Aorta (tissue), 5 donors: ENCODE results near the gene CLEC20A. TPM values are rescaled to one million over a fixed set of nuclear protein-coding genes. Genes with fewer than 3 reads are reported as not detected.

Experiments used
- ATAC-seq: fragments of 200-7000 bp; cut with Tn5 transposase; one replicate; pipeline ENCODE4 v1.9.1; 2022; ENCODE audit warnings: moderate library complexity; ENCODE audit not compliant: low FRiP score
- DNase-seq, 2 donors: peaks; one replicate each; pipeline ENCODE4 v3.0.0-alpha.2; 2020
- H3K27ac ChIP-seq, 2 donors: one replicate each; pipeline ENCODE4 v1.5.1; 2013; ENCODE audit warnings: low read length in 2 of 2, mild to moderate bottlenecking in 2 of 2, moderate library complexity in 2 of 2, control low read depth in 1 of 2, inconsistent platforms in 1 of 2, low read depth in 1 of 2
- H3K27me3 ChIP-seq, 2 donors: one replicate each; pipeline ENCODE4 v1.6.1; 2013; ENCODE audit warnings: control low read depth in 1 of 2, low read length in 1 of 2, mild to moderate bottlenecking in 1 of 2, moderate library complexity in 1 of 2; ENCODE audit not compliant: insufficient read depth in 2 of 2, control insufficient read depth in 1 of 2
- H3K36me3 ChIP-seq, 2 donors: one replicate each; pipeline ENCODE4 v1.6.1; 2013; ENCODE audit warnings: control low read depth in 1 of 2, low read length in 1 of 2, mild to moderate bottlenecking in 1 of 2; ENCODE audit not compliant: insufficient read depth in 2 of 2, control insufficient read depth in 1 of 2
- H3K4me1 ChIP-seq, 2 donors: one replicate each; pipeline ENCODE4 v1.6.1; 2013; ENCODE audit warnings: low read length in 2 of 2, control low read depth in 1 of 2, mild to moderate bottlenecking in 1 of 2, moderate library complexity in 1 of 2; ENCODE audit not compliant: insufficient read depth in 2 of 2, control insufficient read depth in 1 of 2
- H3K4me3 ChIP-seq, 2 donors: one replicate each; pipeline ENCODE4 v1.5.1; 2013; ENCODE audit warnings: low read length in 2 of 2, control low read depth in 1 of 2, mild to moderate bottlenecking in 1 of 2
- H3K9me3 ChIP-seq: one replicate; pipeline ENCODE4 v1.6.1; 2013; ENCODE audit warnings: mild to moderate bottlenecking, low read length; ENCODE audit not compliant: control insufficient read depth
- WGBS, 2 donors: extraction: QIAGEN DNeasy Blood & Tissue Kit; methylation state at CpG; one replicate each; pipeline ENCODE4 v1.1.7; 2013; 5-methylcytosine and 5-hydroxymethylcytosine counted together
- intact Hi-C, 2 donors: fragments of 100-400 bp; cut with DNase I; formaldehyde crosslinking; loops; one replicate each; pipeline versions ENCODE4 v1.14.2 to v1.15.0; 2022
- polyA plus RNA-seq, 2 donors: library from polyadenylated mRNA; stranded (reverse); fragments of 200-250 nt; gene quantifications; one replicate each; pipeline ENCODE4 v1.2.3, GENCODE V29; 2013
- total RNA-seq, 2 donors: library from RNA; stranded (reverse); fragmentation: NEBNext Ultra II Directional; extraction: Animal tissue kit (Norgen Biotek cat#: 25700); gene quantifications; one replicate each; pipeline ENCODE4 v1.2.1, GENCODE V29; 2021
- donor health status: healthy with polysubstance abuse.
- donor health status: Bipolar disorder and iron deficiency.
- donor health status: DM: no; HTN: no; CAD: no.
- donor health status: DM: no; HTN: no; CAD: no.
- donor health status: DM: yes; HTN: yes; CAD: no.

The CLEC20A gene
- total and polyA plus RNA-seq, 4 donors = not detected

GRCh38 chr1:178461701-178462100 lies 35.1 kb downstream of the CLEC20A start:
- intact Hi-C loops = no loop called here
- Histone ChIP-seq H3K9me3 (no peaks in the 10 kb centered on the region), H3K4me3 (no peak overlapping the region), H3K36me3 (peaks cover 0 to 5% of the 10 kb centered on the region in 2 donors), H3K4me1 (no peaks in the 10 kb centered on the region), H3K27ac (no peak overlapping the region), H3K27me3 (no peaks in the 10 kb centered on the region)
- ATAC-seq = no peak
- WGBS, 2 donors = 81 to 88% methylated on average over 4 of the region's 4 CpGs
- DNase-seq = no peak

- no peaks in the 10 kb centered on the region for H3K27me3 ChIP-seq
- WGBS, 2 donors = 86 to 92% methylated on average over 2 of the region's 2 CpGs
- H3K4me1 ChIP-seq = no peaks in the 10 kb centered on the region
- no peak for DNase-seq
- H3K36me3 ChIP-seq = peaks cover 0 to 5% of the 10 kb centered on the region in 2 donors
- no peak for ATAC-seq
- no peak overlapping the region for H3K27ac ChIP-seq
- intact Hi-C loops = no loop called here
- no peaks in the 10 kb centered on the region for H3K9me3 ChIP-seq
- H3K4me3 ChIP-seq = no peak overlapping the region
Observed at GRCh38 chr1:178461104-178461503, 35.7 kb downstream of the CLEC20A start.

DNA sequence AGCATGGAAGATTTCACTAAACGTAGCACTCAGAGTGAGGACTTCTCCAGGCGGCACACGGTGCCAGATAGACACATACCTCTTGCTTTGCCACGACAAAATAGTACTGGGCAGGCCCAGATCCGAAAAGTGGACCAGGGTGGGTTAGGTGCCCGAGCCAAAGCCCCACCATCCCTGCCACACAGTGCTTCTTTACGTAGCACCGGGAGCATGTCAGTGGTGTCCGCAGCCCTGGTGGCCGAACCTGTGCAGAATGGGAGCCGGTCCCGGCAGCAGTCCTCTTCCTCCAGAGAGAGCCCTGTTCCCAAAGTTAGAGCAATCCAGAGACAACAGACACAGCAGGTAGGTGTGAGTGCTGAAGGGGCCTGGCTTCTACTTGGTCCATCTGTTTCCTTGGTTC lies 38.6 kb downstream of the CLEC20A start:
- H3K27ac ChIP-seq = no peak overlapping the region
- intact Hi-C loops = no loop called here
- ATAC-seq (no peak), DNase-seq (no peak)
- H3K36me3 ChIP-seq = peaks cover 0 to 3% of the 10 kb centered on the region in 2 donors
- H3K4me1 ChIP-seq = no peaks in the 10 kb centered on the region
- WGBS, 2 donors = 95 to 96% methylated on average over 12 of the region's 12 CpGs
- H3K27me3 ChIP-seq = no peaks in the 10 kb centered on the region
- H3K9me3 ChIP-seq = no peaks in the 10 kb centered on the region
- no peak overlapping the region for H3K4me3 ChIP-seq

DNA sequence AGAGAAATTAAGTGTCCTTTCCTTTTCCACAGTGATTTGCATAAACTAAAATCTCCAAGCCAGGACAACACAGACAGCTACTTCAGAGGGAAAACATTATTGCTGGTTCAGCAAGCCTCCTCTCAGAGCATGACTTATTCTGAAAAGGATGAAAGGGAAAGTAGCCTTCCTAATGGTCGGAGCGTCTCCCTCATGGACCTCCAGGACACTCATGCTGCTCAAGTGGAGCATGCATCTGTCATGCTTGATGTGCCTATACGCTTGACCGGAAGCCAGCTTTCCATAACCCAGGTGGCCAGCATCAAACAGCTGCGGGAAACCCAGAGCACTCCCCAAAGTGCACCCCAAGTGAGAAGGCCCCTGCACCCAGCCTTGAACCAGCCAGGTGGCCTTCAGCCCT lies 39.1 kb downstream of the CLEC20A start:
- intact Hi-C loops = no loop called here
- Histone ChIP-seq H3K27me3 (no peaks in the 10 kb centered on the region), H3K36me3 (peaks cover 0 to 3% of the 10 kb centered on the region in 2 donors), H3K27ac (no peak overlapping the region), H3K4me3 (no peak overlapping the region), H3K9me3 (no peaks in the 10 kb centered on the region), H3K4me1 (no peaks in the 10 kb centered on the region)
- 97% methylated on average over 5 of the region's 5 CpGs for WGBS, 2 donors
- ATAC-seq (no peak), DNase-seq (no peak)

DNA sequence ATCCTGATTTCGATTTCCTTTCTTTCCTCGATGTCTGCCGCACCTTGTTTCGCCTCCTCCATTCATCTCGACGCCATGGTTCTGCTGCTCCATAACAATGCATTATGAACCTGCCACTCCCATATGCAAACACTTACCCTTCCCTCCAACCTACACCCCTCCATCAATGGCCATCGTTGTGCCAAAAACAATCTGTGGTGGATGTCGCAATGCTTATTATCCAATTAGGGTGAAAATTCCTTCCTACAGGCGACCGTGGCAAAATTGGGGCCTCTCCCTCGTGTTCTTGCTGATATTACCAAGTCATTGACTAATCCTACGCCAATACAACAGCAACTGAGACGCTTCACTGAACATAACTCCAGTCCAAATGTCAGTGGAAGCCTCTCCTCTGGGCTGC lies 40.3 kb downstream of the CLEC20A start:
- intact Hi-C loops = no loop called here
- Histone ChIP-seq H3K36me3 (peaks cover 0 to 8% of the 10 kb centered on the region in 2 donors), H3K9me3 (no peaks in the 10 kb centered on the region), H3K4me1 (no peaks in the 10 kb centered on the region), H3K27ac (no peak overlapping the region), H3K27me3 (no peaks in the 10 kb centered on the region), H3K4me3 (no peak overlapping the region)
- WGBS, 2 donors = 96 to 98% methylated on average over 13 of the region's 13 CpGs
- no peak for DNase-seq
- no peak for ATAC-seq

DNA sequence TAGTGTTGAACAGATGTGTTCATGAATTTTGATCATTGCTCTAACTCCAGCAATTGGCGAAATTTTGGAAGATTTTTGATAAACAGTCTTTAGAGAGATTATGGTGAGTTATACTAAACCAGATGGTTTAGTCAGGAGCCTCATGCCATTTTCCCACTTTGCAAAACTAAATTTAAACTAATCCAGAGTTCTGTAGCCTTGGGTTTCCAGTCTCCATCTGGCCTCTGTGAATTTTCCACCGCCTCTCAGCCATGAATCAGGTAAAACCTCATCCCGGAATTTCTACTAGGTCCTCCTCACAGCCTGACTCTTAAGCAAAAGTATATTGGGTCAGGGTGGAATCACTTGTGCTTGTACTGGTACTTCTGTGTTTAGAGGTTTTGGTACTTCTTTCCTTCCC lies 44.8 kb downstream of the CLEC20A start:
- no peak for DNase-seq
- intact Hi-C loops = no loop called here
- peaks cover 0 to 5% of the 10 kb centered on the region in 2 donors for H3K36me3 ChIP-seq

GRCh38 chr1:178451529-178451928 lies 45.2 kb downstream of the CLEC20A start:
- Histone ChIP-seq H3K4me3 (no peak overlapping the region), H3K4me1 (no peaks in the 10 kb centered on the region), H3K27ac (no peak overlapping the region), H3K36me3 (peaks cover 0 to 5% of the 10 kb centered on the region in 2 donors), H3K9me3 (no peaks in the 10 kb centered on the region), H3K27me3 (no peaks in the 10 kb centered on the region)
- intact Hi-C loops = no loop called here
- DNase-seq = no peak
- no peak for ATAC-seq
- WGBS, 2 donors = 68 to 75% methylated on average over 3 of the region's 3 CpGs

More for the DNA sequence above, 44.8 kb downstream of the CLEC20A start:
- no peak overlapping the region for H3K27ac ChIP-seq
- H3K4me3 ChIP-seq = no peak overlapping the region
- 95 to 98% methylated on average over 3 of the region's 3 CpGs for WGBS, 2 donors
- no peaks in the 10 kb centered on the region for H3K4me1 ChIP-seq
- no peak for ATAC-seq
- no peaks in the 10 kb centered on the region for H3K27me3 ChIP-seq
- no peaks in the 10 kb centered on the region for H3K9me3 ChIP-seq

DNA sequence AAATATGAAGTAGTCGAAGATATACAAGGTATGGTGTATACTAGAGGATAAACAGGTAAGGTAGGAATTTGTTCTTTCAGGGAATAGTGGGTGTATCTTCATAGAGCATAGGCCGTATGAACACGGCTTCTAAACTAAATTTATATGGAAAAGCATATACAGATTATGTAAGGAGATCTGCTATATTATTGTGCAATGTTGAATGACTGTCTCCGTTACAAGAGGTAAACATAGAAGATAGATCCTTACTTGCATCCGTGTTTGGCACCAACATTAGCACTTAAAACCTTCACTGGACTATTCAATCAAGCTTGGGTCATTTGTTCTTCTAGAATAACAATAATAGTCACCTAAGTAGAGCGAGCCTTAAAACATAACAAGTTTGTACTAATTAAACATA lies 45.9 kb downstream of the CLEC20A start:
- Histone ChIP-seq H3K9me3 (no peaks in the 10 kb centered on the region), H3K36me3 (peaks cover 1 to 7% of the 10 kb centered on the region in 2 donors), H3K27me3 (no peaks in the 10 kb centered on the region), H3K27ac (no peak overlapping the region), H3K4me3 (no peak overlapping the region), H3K4me1 (no peaks in the 10 kb centered on the region)
- DNase-seq (no peak), ATAC-seq (no peak)
- intact Hi-C loops = no loop called here
- WGBS, 2 donors = 94 to 96% methylated on average over 6 of the region's 6 CpGs

DNA sequence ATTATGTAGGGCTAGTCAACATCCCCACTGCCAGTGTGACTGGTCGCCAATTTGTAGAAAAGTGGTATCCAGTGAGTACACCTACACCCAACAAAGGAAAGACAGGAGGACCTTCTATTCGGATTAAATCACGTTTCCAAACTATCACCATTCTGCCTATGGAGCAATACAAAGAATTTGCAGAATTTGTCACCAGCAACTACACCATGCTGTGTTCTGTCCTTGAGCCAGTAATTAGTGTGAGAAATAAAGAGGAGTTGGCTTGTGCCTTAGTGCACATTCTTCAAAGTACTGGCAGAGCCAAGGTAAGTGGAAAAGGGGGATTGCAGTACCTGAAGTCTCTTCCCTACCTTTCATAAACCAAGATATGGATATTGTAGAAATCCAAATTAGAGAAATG lies 53.8 kb downstream of the CLEC20A start:
- WGBS, 2 donors = 95 to 96% methylated on average over 3 of the region's 3 CpGs
- Histone ChIP-seq H3K27me3 (no peaks in the 10 kb centered on the region), H3K27ac (no peak overlapping the region), H3K4me1 (no peaks in the 10 kb centered on the region), H3K9me3 (no peaks in the 10 kb centered on the region), H3K36me3 (peaks cover 6 to 7% of the 10 kb centered on the region in 2 donors), H3K4me3 (no peak overlapping the region)
- DNase-seq (no peak), ATAC-seq (no peak)
- intact Hi-C loops = no loop called here
